ENCODE results near the gene CCDC159.

DNA sequence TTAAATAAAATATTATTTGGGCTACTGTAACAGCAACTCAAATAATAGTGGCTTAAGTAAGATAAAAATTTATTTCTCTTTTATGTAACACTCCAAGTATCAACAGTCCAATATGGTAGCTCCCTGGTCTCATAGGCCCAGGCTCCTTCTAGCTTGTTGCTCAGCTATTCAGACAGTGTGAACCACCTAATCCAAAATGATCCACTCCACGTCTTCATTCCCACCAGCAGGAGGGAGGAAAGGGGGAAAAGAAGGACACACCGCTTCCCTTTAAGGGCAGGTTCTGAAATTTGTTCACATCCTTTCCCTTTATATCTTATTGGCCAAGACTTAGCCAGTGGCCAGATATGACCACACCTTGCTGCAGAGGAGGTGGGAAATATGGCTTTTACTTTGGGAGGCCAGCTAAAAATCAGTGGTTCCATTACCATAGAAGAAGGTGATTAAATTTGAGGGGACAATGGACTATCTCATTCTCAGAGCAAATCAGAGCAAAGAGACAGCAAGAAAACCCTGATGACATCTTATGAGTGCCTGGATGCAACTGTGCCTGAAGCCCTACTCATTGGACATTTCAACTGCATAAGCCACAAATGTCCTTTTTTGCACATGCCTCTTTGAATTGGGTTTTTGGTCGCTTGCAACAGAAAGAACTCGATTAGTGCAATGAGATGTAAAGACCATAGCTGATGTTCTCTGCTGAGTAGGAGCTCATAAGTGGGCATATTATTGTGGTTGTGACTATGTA, 44.8 kb downstream of the CCDC159 start:
- TF ChIP-seq, protein P1, sequence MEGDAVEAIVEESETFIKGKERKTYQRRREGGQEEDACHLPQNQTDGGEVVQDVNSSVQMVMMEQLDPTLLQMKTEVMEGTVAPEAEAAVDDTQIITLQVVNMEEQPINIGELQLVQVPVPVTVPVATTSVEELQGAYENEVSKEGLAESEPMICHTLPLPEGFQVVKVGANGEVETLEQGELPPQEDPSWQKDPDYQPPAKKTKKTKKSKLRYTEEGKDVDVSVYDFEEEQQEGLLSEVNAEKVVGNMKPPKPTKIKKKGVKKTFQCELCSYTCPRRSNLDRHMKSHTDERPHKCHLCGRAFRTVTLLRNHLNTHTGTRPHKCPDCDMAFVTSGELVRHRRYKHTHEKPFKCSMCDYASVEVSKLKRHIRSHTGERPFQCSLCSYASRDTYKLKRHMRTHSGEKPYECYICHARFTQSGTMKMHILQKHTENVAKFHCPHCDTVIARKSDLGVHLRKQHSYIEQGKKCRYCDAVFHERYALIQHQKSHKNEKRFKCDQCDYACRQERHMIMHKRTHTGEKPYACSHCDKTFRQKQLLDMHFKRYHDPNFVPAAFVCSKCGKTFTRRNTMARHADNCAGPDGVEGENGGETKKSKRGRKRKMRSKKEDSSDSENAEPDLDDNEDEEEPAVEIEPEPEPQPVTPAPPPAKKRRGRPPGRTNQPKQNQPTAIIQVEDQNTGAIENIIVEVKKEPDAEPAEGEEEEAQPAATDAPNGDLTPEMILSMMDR (conservative IDR thresholded peaks at IDR 0.05 in 1 of 2, IDR thresholded peaks at IDR 0.05 in 1 of 2; ENCODE audit: low read depth in 1 of 2, low read length in 2 of 2): no peak
- TF ChIP-seq EZH2 (IDR thresholded peaks at IDR 0.05; ENCODE audit: low read length, missing control alignments): no peak

Data from fibroblast of lung (primary cell).